PFSK-1 (cell line): ENCODE data around the gene CPAMD8.

Experiments used
- SIN3A ChIP-seq: IDR thresholded peaks from 2 replicates; pipeline ENCODE4 v1.6.1; 2012; ENCODE audit warnings: mild to moderate bottlenecking, low read length, moderate library complexity, borderline replicate concordance; ENCODE audit not compliant: insufficient read depth
- TF ChIP-seq, protein P1 (sequence below), 2 experiments: IDR thresholded peaks; 2 replicates each; pipeline versions ENCODE4 v1.6.1 to v1.8.0; 2011 to 2012; ENCODE audit warnings: low read depth in 2 of 2, low read length in 2 of 2, control low read depth in 1 of 2, inconsistent platforms in 1 of 2, mild to moderate bottlenecking in 1 of 2, moderate library complexity in 1 of 2; ENCODE audit not compliant: insufficient read depth in 1 of 2

DNA sequence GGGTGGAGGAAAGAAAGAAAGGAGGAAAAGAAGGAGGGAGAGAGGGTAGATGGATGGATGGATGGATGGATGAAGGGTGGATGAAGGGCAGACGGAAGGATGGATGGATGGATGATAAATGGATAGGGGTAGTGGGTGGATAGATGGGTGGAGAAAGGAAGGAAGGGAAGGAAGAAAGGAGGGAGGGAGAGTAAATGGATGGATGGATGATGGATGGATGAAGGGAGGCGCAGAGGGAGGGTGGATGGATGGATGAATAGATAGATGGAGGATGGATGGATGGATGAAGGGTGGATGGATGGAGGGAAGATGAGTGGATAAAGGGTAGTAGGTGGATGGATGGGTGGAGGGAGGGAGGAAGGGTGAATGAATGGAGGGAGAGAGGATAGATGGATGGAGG, 41.2 kb downstream of the CPAMD8 start:
- TF ChIP-seq SIN3A = no peak
- TF ChIP-seq, protein P1, sequence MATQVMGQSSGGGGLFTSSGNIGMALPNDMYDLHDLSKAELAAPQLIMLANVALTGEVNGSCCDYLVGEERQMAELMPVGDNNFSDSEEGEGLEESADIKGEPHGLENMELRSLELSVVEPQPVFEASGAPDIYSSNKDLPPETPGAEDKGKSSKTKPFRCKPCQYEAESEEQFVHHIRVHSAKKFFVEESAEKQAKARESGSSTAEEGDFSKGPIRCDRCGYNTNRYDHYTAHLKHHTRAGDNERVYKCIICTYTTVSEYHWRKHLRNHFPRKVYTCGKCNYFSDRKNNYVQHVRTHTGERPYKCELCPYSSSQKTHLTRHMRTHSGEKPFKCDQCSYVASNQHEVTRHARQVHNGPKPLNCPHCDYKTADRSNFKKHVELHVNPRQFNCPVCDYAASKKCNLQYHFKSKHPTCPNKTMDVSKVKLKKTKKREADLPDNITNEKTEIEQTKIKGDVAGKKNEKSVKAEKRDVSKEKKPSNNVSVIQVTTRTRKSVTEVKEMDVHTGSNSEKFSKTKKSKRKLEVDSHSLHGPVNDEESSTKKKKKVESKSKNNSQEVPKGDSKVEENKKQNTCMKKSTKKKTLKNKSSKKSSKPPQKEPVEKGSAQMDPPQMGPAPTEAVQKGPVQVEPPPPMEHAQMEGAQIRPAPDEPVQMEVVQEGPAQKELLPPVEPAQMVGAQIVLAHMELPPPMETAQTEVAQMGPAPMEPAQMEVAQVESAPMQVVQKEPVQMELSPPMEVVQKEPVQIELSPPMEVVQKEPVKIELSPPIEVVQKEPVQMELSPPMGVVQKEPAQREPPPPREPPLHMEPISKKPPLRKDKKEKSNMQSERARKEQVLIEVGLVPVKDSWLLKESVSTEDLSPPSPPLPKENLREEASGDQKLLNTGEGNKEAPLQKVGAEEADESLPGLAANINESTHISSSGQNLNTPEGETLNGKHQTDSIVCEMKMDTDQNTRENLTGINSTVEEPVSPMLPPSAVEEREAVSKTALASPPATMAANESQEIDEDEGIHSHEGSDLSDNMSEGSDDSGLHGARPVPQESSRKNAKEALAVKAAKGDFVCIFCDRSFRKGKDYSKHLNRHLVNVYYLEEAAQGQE (IDR thresholded peaks at IDR 0.05; ENCODE audit: insufficient read depth in 1 of 2, low read depth in 2 of 2, low read length in 2 of 2) = no peak
